Measurements from ENCODE around the gene SSH2. TPM values are rescaled to one million over a fixed set of nuclear protein-coding genes. Genes with fewer than 3 reads are reported as not detected.

The SSH2 gene
- total and polyA plus RNA-seq, 2 experiments from 2014 or later, result 8.3 to 18.9 TPM

- H3K27me3 ChIP-seq (replicated peaks; ENCODE audit: insufficient read depth), result no peaks in the 10 kb centered on the region
- H3K27ac ChIP-seq, result no peak overlapping the region
- no peaks in the 10 kb centered on the region for H3K9me2 ChIP-seq (ENCODE audit: insufficient read depth)
- no peaks in the 10 kb centered on the region for H3K4me1 ChIP-seq (ENCODE audit: insufficient read depth)
- H3F3A ChIP-seq (ENCODE audit: insufficient read depth), result no peaks in the 10 kb centered on the region
- peak overlapping the region; percentile 79 for H3K4me2 ChIP-seq (ENCODE audit: unreplicated experiment)
- H3K79me2 ChIP-seq (ENCODE audit: insufficient read depth), result no peaks in the 10 kb centered on the region
- peak overlapping the region; percentile 82 for H2AFZ ChIP-seq
- peak; percentile 91 for DNase-seq
- 2 to 4% methylated on average over 34 to 44 of the region's 50 CpGs for WGBS, 2 experiments (ENCODE audit: low coverage in 1 of 2, low lambda C conversion rate in 2 of 2, missing lambda C conversion rate in 2 of 2)
- TF ChIP-seq EZH2 (IDR thresholded peaks at IDR 0.05; ENCODE audit: insufficient read depth, poor library complexity, severe bottlenecking) (no peak), EZH2phosphoT487 (IDR thresholded peaks at IDR 0.05; ENCODE audit: insufficient read depth, low read depth) (no peak)
- in situ Hi-C loops (cut with MboI), result no loop called here
- no peaks in the 10 kb centered on the region for H3K36me3 ChIP-seq (ENCODE audit: low read depth)
- peak overlapping the region; percentile 37; the same call in 1 of the 2 replicates for H3K9ac ChIP-seq
- peak overlapping the region; percentile 56 for H3K4me3 ChIP-seq
- H4K20me1 ChIP-seq (ENCODE audit: insufficient read depth), result no peaks in the 10 kb centered on the region
- H3K9me3 ChIP-seq (ENCODE audit: low read depth), result no peaks in the 10 kb centered on the region
Measured at GRCh38 chr17:29613352-29613837, 316.6 kb downstream of the SSH2 start.

GRCh38 chr17:29612404-29613280 lies 317.4 kb downstream of the SSH2 start:
- Histone ChIP-seq H3K9ac (no peak overlapping the region), H3F3A (ENCODE audit: insufficient read depth) (no peaks in the 10 kb centered on the region), H3K27ac (no peak overlapping the region), H3K9me2 (ENCODE audit: insufficient read depth) (no peaks in the 10 kb centered on the region), H3K4me1 (ENCODE audit: insufficient read depth) (no peaks in the 10 kb centered on the region), H3K4me3 (no peak overlapping the region), H3K9me3 (ENCODE audit: low read depth) (no peaks in the 10 kb centered on the region), H3K4me2 (ENCODE audit: unreplicated experiment) (peak overlapping the region; percentile 79), H3K79me2 (ENCODE audit: insufficient read depth) (no peaks in the 10 kb centered on the region), H3K36me3 (ENCODE audit: low read depth) (no peaks in the 10 kb centered on the region), H3K27me3 (replicated peaks; ENCODE audit: insufficient read depth) (no peaks in the 10 kb centered on the region), H4K20me1 (ENCODE audit: insufficient read depth) (no peaks in the 10 kb centered on the region), H2AFZ (peak overlapping the region; percentile 82)
- WGBS, 2 experiments (ENCODE audit: low coverage in 1 of 2, low lambda C conversion rate in 2 of 2, missing lambda C conversion rate in 2 of 2), result 86 to 87% methylated on average over 52 to 83 of the region's 85 CpGs
- in situ Hi-C loops (cut with MboI), result no loop called here
- no peak for TF ChIP-seq EZH2 (IDR thresholded peaks at IDR 0.05; ENCODE audit: insufficient read depth, poor library complexity, severe bottlenecking)
- no peak for TF ChIP-seq EZH2phosphoT487 (IDR thresholded peaks at IDR 0.05; ENCODE audit: insufficient read depth, low read depth)
- DNase-seq, result no peak

GRCh38 chr17:29612094-29612403 lies 318.0 kb downstream of the SSH2 start:
- Histone ChIP-seq H3K4me1 (ENCODE audit: insufficient read depth) (no peaks in the 10 kb centered on the region), H3K36me3 (ENCODE audit: low read depth) (no peaks in the 10 kb centered on the region), H3K4me3 (no peak overlapping the region), H3K79me2 (ENCODE audit: insufficient read depth) (no peaks in the 10 kb centered on the region), H3F3A (ENCODE audit: insufficient read depth) (no peaks in the 10 kb centered on the region), H2AFZ (no peak overlapping the region), H4K20me1 (ENCODE audit: insufficient read depth) (no peaks in the 10 kb centered on the region), H3K27ac (no peak overlapping the region), H3K27me3 (replicated peaks; ENCODE audit: insufficient read depth) (no peaks in the 10 kb centered on the region), H3K9ac (no peak overlapping the region), H3K9me2 (ENCODE audit: insufficient read depth) (no peaks in the 10 kb centered on the region), H3K9me3 (ENCODE audit: low read depth) (no peaks in the 10 kb centered on the region), H3K4me2 (ENCODE audit: unreplicated experiment) (no peak overlapping the region)
- in situ Hi-C loops (cut with MboI), result no loop called here
- WGBS, 2 experiments (ENCODE audit: low coverage in 1 of 2, low lambda C conversion rate in 2 of 2, missing lambda C conversion rate in 2 of 2), result 96 to 99% methylated on average over 12 of the region's 12 CpGs
- no peak for TF ChIP-seq EZH2phosphoT487 (IDR thresholded peaks at IDR 0.05; ENCODE audit: insufficient read depth, low read depth)
- no peak for TF ChIP-seq EZH2 (IDR thresholded peaks at IDR 0.05; ENCODE audit: insufficient read depth, poor library complexity, severe bottlenecking)
- DNase-seq, result no peak

- Histone ChIP-seq H3K9ac (no peak overlapping the region), H3K4me3 (no peak overlapping the region), H3K9me3 (ENCODE audit: low read depth) (no peaks in the 10 kb centered on the region), H2AFZ (no peak overlapping the region), H3K4me2 (ENCODE audit: unreplicated experiment) (no peak overlapping the region), H3K4me1 (ENCODE audit: insufficient read depth) (no peaks in the 10 kb centered on the region), H3K79me2 (ENCODE audit: insufficient read depth) (no peaks in the 10 kb centered on the region), H3K27me3 (replicated peaks; ENCODE audit: insufficient read depth) (no peaks in the 10 kb centered on the region), H3F3A (ENCODE audit: insufficient read depth) (no peaks in the 10 kb centered on the region), H4K20me1 (ENCODE audit: insufficient read depth) (no peaks in the 10 kb centered on the region), H3K9me2 (ENCODE audit: insufficient read depth) (no peaks in the 10 kb centered on the region), H3K27ac (no peak overlapping the region), H3K36me3 (ENCODE audit: low read depth) (no peaks in the 10 kb centered on the region)
- in situ Hi-C loops (cut with MboI), result no loop called here
- WGBS, 2 experiments (ENCODE audit: low coverage in 1 of 2, low lambda C conversion rate in 2 of 2, missing lambda C conversion rate in 2 of 2), result 98% methylated on average over 11 of the region's 11 CpGs
- DNase-seq, result no peak
- no peak for TF ChIP-seq EZH2phosphoT487 (IDR thresholded peaks at IDR 0.05; ENCODE audit: insufficient read depth, low read depth)
- TF ChIP-seq EZH2 (IDR thresholded peaks at IDR 0.05; ENCODE audit: insufficient read depth, poor library complexity, severe bottlenecking), result no peak
Measured at GRCh38 chr17:29611351-29612093, 318.5 kb downstream of the SSH2 start.

Measured in GM23248 (cell line).